SK-N-SH (cell line): ENCODE results near the gene POP4. TPM values are rescaled to one million over a fixed set of nuclear protein-coding genes. Genes with fewer than 3 reads are reported as not detected.

Experiments
- CTCF ChIA-PET: fragments of 300-600, 350-600 bp; formaldehyde crosslinking; extraction: SDS; loops from one replicate; lab custom pipeline; 2021; lab: Yijun Ruan, JAX
- POLR2A ChIA-PET: fragments of 350-600 bp; sonication (Branson Sonifier 250); formaldehyde crosslinking; extraction: SDS; loops from one replicate; lab custom pipeline; 2020; ENCODE audit warnings: antibody characterized with exemption, inconsistent platforms; lab: Yijun Ruan, JAX
- DNase-seq: peaks from one replicate; pipeline ENCODE4 v3.0.0; 2012
- H2AFZ ChIP-seq: fragments of 200-600 bp; sonication (generic); 2 replicates; pipeline ENCODE4 v1.8.1; 2016; ENCODE audit warnings: antibody characterized with exemption, mild to moderate bottlenecking, low read depth
- H3F3A ChIP-seq: fragments of 200-600 bp; sonication (generic); replicated peaks from 2 replicates; pipeline ENCODE3; 2016; ENCODE audit warnings: antibody characterized with exemption, mild to moderate bottlenecking; ENCODE audit not compliant: insufficient read depth
- H3K27ac ChIP-seq, 2 experiments: fragments of 200-500 bp in 1 of 2; fragments of 200-600 bp in 1 of 2; sonication (Bioruptor generic) in 1 of 2; sonication (generic), shearing (Covaris generic) in 1 of 2; 2 replicates each; pipeline versions ENCODE4 v1.5.1 to v1.6.1; 2014 to 2016; ENCODE audit warnings: low read depth in 2 of 2, inconsistent platforms in 1 of 2, low read length in 1 of 2, mild to moderate bottlenecking in 1 of 2, mixed read lengths in 1 of 2
- H3K27me3 ChIP-seq: fragments of 200-600 bp; sonication (generic), shearing (Covaris generic); 2 replicates; pipeline ENCODE4 v1.6.1; 2016; ENCODE audit warnings: mixed run types; ENCODE audit not compliant: insufficient read depth
- H3K36me3 ChIP-seq, 2 experiments: fragments of 200-500 bp in 1 of 2; fragments of 200-600 bp in 1 of 2; sonication (Bioruptor generic) in 1 of 2; sonication (generic) in 1 of 2; replicated peaks in 1 of 2; 2 replicates each; pipeline versions ENCODE3 to v1.5.1; 2014 to 2016; ENCODE audit warnings: low read length in 1 of 2, mild to moderate bottlenecking in 1 of 2; ENCODE audit not compliant: insufficient read depth in 2 of 2, control insufficient read depth in 1 of 2
- H3K4me1 ChIP-seq, 2 experiments: fragments of 200-500 bp in 1 of 2; fragments of 200-600 bp in 1 of 2; sonication (Bioruptor generic) in 1 of 2; sonication (generic), shearing (Covaris generic) in 1 of 2; 2 replicates each; pipeline versions ENCODE4 v1.5.1 to v1.6.1; 2014 to 2016; ENCODE audit warnings: low read depth in 1 of 2, low read length in 1 of 2, mixed run types in 1 of 2; ENCODE audit not compliant: insufficient read depth in 2 of 2, control insufficient read depth in 1 of 2
- H3K4me2 ChIP-seq: fragments of 200-600 bp; sonication (generic), shearing (Covaris generic); 2 replicates; pipeline ENCODE4 v1.6.1; 2017; ENCODE audit warnings: mixed run types
- H3K4me3 ChIP-seq, 2 experiments: fragments of 200-500 bp in 1 of 2; fragments of 200-600 bp in 1 of 2; sonication (Bioruptor generic) in 1 of 2; sonication (generic), shearing (Covaris generic) in 1 of 2; 2 replicates each; pipeline versions ENCODE4 v1.5.1 to v1.8.1; 2014 to 2016; ENCODE audit warnings: low read depth in 2 of 2, inconsistent platforms in 1 of 2, low read length in 1 of 2, mild to moderate bottlenecking in 1 of 2, mixed read lengths in 1 of 2, moderate library complexity in 1 of 2
- H3K79me2 ChIP-seq: fragments of 200-600 bp; sonication (generic); 2 replicates; pipeline ENCODE4 v1.8.1; 2017; ENCODE audit warnings: mild to moderate bottlenecking; ENCODE audit not compliant: insufficient read depth
- H3K9ac ChIP-seq: fragments of 200-600 bp; sonication (generic); 2 replicates; pipeline ENCODE4 v1.6.1; 2017; ENCODE audit warnings: mixed run types
- H3K9me2 ChIP-seq: fragments of 200-600 bp; sonication (generic); 2 replicates; pipeline ENCODE4 v1.6.1; 2017; ENCODE audit warnings: mixed run types
- H3K9me3 ChIP-seq: fragments of 200-600 bp; sonication (generic); 2 replicates; pipeline ENCODE4 v1.6.1; 2017; ENCODE audit warnings: mixed run types, mild to moderate bottlenecking, moderate library complexity
- H4K20me1 ChIP-seq: fragments of 200-600 bp; sonication (generic); 2 replicates; pipeline ENCODE4 v1.6.1; 2017; ENCODE audit warnings: mild to moderate bottlenecking, mixed run types; ENCODE audit not compliant: insufficient read depth
- CHD2 ChIP-seq: fragments of 150-350 bp; IDR thresholded peaks from 2 replicates; pipeline ENCODE4 v1.6.1; 2018; ENCODE audit warnings: low read length; ENCODE audit not compliant: partially characterized antibody
- EZH2phosphoT487 ChIP-seq: fragments of 200-600 bp; sonication (generic); IDR thresholded peaks from 2 replicates; pipeline ENCODE4 v1.6.1; 2017; ENCODE audit warnings: low read depth, mixed run types, mild to moderate bottlenecking, antibody characterized with exemption, moderate library complexity, borderline replicate concordance
- GATA2 ChIP-seq: sonication (generic); formaldehyde crosslinking; IDR thresholded peaks from 2 replicates; pipeline ENCODE4 v1.5.0; 2020; ENCODE audit warnings: mild to moderate bottlenecking, missing genetic modification reagents
- IRF3 ChIP-seq: fragments of 150-350 bp; IDR thresholded peaks from 2 replicates; pipeline ENCODE4 v1.6.1; 2016; ENCODE audit warnings: mild to moderate bottlenecking, low read depth, low read length
- JUND ChIP-seq: IDR thresholded peaks from 2 replicates; pipeline ENCODE4 v1.4.0; 2012
- MEF2A ChIP-seq: IDR thresholded peaks from 2 replicates; pipeline ENCODE4 v1.4.0; 2012; ENCODE audit warnings: low read depth, borderline replicate concordance
- POLR2AphosphoS5 ChIP-seq: IDR thresholded peaks from 2 replicates; pipeline ENCODE4 v1.6.1; 2012; ENCODE audit warnings: low read depth, low read length
- RAD21 ChIP-seq: IDR thresholded peaks from 2 replicates; pipeline ENCODE4 v1.6.1; 2012; ENCODE audit warnings: mild to moderate bottlenecking, low read length
- RCOR1 ChIP-seq: fragments of 150-350 bp; IDR thresholded peaks from 2 replicates; pipeline ENCODE4 v1.6.1; 2017; ENCODE audit warnings: antibody characterized with exemption, low read length
- REST ChIP-seq: IDR thresholded peaks from 2 replicates; pipeline ENCODE4 v1.6.1; 2012; ENCODE audit warnings: mild to moderate bottlenecking, low read depth, low read length, moderate library complexity
- RFX5 ChIP-seq: IDR thresholded peaks from 2 replicates; pipeline ENCODE4 v1.6.1; 2012; ENCODE audit warnings: mild to moderate bottlenecking, improper control_type of control experiment, low read length
- RXRA ChIP-seq: IDR thresholded peaks from 2 replicates; pipeline ENCODE4 v1.4.0; 2012; ENCODE audit warnings: low read depth, mild to moderate bottlenecking, borderline replicate concordance
- SIN3A ChIP-seq: IDR thresholded peaks from 2 replicates; pipeline ENCODE4 v1.6.1; 2012; ENCODE audit warnings: low read depth, mild to moderate bottlenecking, low read length, moderate library complexity, borderline replicate concordance
- SMC3 ChIP-seq: IDR thresholded peaks from 2 replicates; pipeline ENCODE4 v1.6.1; 2012; ENCODE audit warnings: low read depth, low read length, improper control_type of control experiment
- TCF12 ChIP-seq: IDR thresholded peaks from 2 replicates; pipeline ENCODE4 v1.4.0; 2012
- TEAD4 ChIP-seq: IDR thresholded peaks from 2 replicates; pipeline ENCODE4 v1.4.0; 2012; ENCODE audit warnings: mild to moderate bottlenecking, borderline replicate concordance; ENCODE audit not compliant: insufficient read depth
- USF2 ChIP-seq: fragments of 150-350 bp; IDR thresholded peaks from 2 replicates; pipeline ENCODE4 v1.6.1; 2017; ENCODE audit warnings: antibody characterized with exemption, low read length, low read depth, borderline replicate concordance
- WGBS: methylation state at CpG from one replicate; pipeline ENCODE4 v1.1.6; 2017; ENCODE audit warnings: low lambda C conversion rate; 5-methylcytosine and 5-hydroxymethylcytosine counted together
- polyA plus RNA-seq, 3 experiments: library from polyadenylated mRNA; depleted of rRNA; stranded (reverse); fragments of >200 nt; gene quantifications; 2 replicates each; pipeline ENCODE4 v1.2.3, GENCODE V29; 2012
- TF ChIP-seq, protein P1 (sequence below): IDR thresholded peaks from 2 replicates; pipeline ENCODE4 v1.4.0; 2012; ENCODE audit warnings: low read depth, borderline replicate concordance
- TF ChIP-seq, protein P2 (sequence below): IDR thresholded peaks from 2 replicates; pipeline ENCODE4; 2012

POP4 gene
- polyA plus RNA-seq, 1 of the 3 experiments (the other 2 are of a cell fraction), result 75.4 TPM

DNA sequence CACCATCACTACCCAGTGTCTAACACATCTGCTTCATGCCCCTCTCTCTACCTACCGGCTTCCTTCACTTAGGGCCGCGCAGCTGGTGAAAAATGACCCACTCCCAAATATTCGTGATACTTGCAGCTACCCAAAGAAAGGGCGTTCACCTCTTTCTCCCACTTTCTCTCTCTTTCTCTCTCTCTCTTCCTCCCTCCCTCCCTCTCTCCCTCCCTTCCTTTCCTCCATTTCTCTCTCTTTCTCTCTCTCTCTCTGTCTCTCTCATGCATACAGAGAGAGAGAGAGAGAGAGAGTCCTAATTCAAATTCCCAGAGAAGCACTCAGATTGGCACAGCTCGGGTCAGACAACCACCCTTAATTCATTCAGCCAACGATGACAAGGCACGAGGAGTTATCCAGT lies 27.7 kb upstream of the POP4 start:
- ChIA-PET POLR2A (no interaction called here), CTCF (no interaction called here)
- no peak for TF ChIP-seq SMC3
- TF ChIP-seq RAD21, result no peak
- no peak for TF ChIP-seq POLR2AphosphoS5
- TF ChIP-seq, protein P1, sequence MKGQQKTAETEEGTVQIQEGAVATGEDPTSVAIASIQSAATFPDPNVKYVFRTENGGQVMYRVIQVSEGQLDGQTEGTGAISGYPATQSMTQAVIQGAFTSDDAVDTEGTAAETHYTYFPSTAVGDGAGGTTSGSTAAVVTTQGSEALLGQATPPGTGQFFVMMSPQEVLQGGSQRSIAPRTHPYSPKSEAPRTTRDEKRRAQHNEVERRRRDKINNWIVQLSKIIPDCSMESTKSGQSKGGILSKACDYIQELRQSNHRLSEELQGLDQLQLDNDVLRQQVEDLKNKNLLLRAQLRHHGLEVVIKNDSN, result no peak
- no peak for TF ChIP-seq USF2
- TF ChIP-seq TEAD4, result no peak
- TF ChIP-seq REST, result no peak
- TF ChIP-seq JUND, result no peak
- no peak for TF ChIP-seq RXRA
- TF ChIP-seq CHD2, result no peak
- TF ChIP-seq, protein P2, sequence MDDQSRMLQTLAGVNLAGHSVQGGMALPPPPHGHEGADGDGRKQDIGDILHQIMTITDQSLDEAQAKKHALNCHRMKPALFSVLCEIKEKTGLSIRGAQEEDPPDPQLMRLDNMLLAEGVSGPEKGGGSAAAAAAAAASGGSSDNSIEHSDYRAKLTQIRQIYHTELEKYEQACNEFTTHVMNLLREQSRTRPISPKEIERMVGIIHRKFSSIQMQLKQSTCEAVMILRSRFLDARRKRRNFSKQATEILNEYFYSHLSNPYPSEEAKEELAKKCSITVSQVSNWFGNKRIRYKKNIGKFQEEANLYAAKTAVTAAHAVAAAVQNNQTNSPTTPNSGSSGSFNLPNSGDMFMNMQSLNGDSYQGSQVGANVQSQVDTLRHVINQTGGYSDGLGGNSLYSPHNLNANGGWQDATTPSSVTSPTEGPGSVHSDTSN, result no peak
- TF ChIP-seq IRF3, result no peak
- TF ChIP-seq GATA2 (CRISPR knock-in tag), result no peak
- TF ChIP-seq RFX5, result no peak
- no peak for TF ChIP-seq RCOR1
- no peak for TF ChIP-seq SIN3A
- TF ChIP-seq TCF12, result no peak
- TF ChIP-seq MEF2A, result no peak
- no peak for TF ChIP-seq EZH2phosphoT487

More for the DNA sequence above, 27.7 kb upstream of the POP4 start:
- Histone ChIP-seq H3K9me3 (no peaks in the 10 kb centered on the region), H3K9me2 (no peaks in the 10 kb centered on the region), H3K4me1 (no peaks in the 10 kb centered on the region), H4K20me1 (no peaks in the 10 kb centered on the region), H3K79me2 (no peaks in the 10 kb centered on the region), H3F3A (no peaks in the 10 kb centered on the region), H3K9ac (no peak overlapping the region), H3K4me3 (no peak overlapping the region), H3K27me3 (peaks cover 50% of the 10 kb centered on the region), H3K27ac (no peak overlapping the region), H3K36me3 (no peaks in the 10 kb centered on the region), H3K4me2 (no peak overlapping the region), H2AFZ (no peak overlapping the region)
- DNase-seq, result no peak
- WGBS, result under 1% methylated on average over 8 of the region's 8 CpGs
